GM18858 (cell line): ENCODE data around the gene YTHDF2.
"Not testable (repeated sequence)": the region's sequence is repeated elsewhere in the genome, so short reads cannot be mapped to it uniquely, and the experiment has no call there.

Experiments used
- ATAC-seq: cut with Tn5 transposase; IDR thresholded peaks from one replicate; pipeline ENCODE4 v1.9.1; 2021; ENCODE audit not compliant: unreplicated experiment

Gene YTHDF2

GRCh38 chr1:28758420-28758819 lies 21.7 kb downstream of the YTHDF2 start:
- ATAC-seq, result no peak

- no peak for ATAC-seq
Measured at GRCh38 chr1:28759257-28759656, 22.5 kb downstream of the YTHDF2 start.

- ATAC-seq, result no peak
Measured at GRCh38 chr1:28761189-28761588, 24.4 kb downstream of the YTHDF2 start.

- no peak for ATAC-seq
Measured at GRCh38 chr1:28766532-28767183, 29.9 kb downstream of the YTHDF2 start.

- ATAC-seq, result no peak
Measured at GRCh38 chr1:28770601-28771165, 33.9 kb downstream of the YTHDF2 start.

GRCh38 chr1:28771921-28772320 lies 35.2 kb downstream of the YTHDF2 start:
- not testable (repeated sequence) for ATAC-seq

GRCh38 chr1:28773105-28773504 lies 36.4 kb downstream of the YTHDF2 start:
- ATAC-seq, result no peak

- no peak for ATAC-seq
Measured at GRCh38 chr1:28775121-28775942, 38.6 kb downstream of the YTHDF2 start.

- ATAC-seq, result no peak
Measured at GRCh38 chr1:28776341-28776740, 39.6 kb downstream of the YTHDF2 start.

- ATAC-seq, result no peak
Measured at GRCh38 chr1:28778021-28778420, 41.3 kb downstream of the YTHDF2 start.

GRCh38 chr1:28779751-28780408 lies 43.1 kb downstream of the YTHDF2 start:
- ATAC-seq, result no peak

- no peak for ATAC-seq
Measured at GRCh38 chr1:28781305-28781704, 44.6 kb downstream of the YTHDF2 start.

- no peak for ATAC-seq
Measured at GRCh38 chr1:28782011-28782410, 45.3 kb downstream of the YTHDF2 start.

- ATAC-seq, result no peak
Measured at GRCh38 chr1:28783363-28783762, 46.6 kb downstream of the YTHDF2 start.

GRCh38 chr1:28789412-28789811 lies 52.7 kb downstream of the YTHDF2 start:
- no peak for ATAC-seq

GRCh38 chr1:28789816-28790215 lies 53.1 kb downstream of the YTHDF2 start:
- ATAC-seq, result no peak

- ATAC-seq, result no peak
Measured at GRCh38 chr1:28790377-28791035, 53.8 kb downstream of the YTHDF2 start.

GRCh38 chr1:28791929-28792328 lies 55.2 kb downstream of the YTHDF2 start:
- not testable (repeated sequence) for ATAC-seq

- ATAC-seq, result no peak
Measured at GRCh38 chr1:28792644-28793121, 55.9 kb downstream of the YTHDF2 start.

GRCh38 chr1:28794582-28794981 lies 57.8 kb downstream of the YTHDF2 start:
- ATAC-seq, result not testable (repeated sequence)
